BLaER1 (cell line): ENCODE measurements around the gene ANKRD11.
"Not testable (repeated sequence)": the region's sequence is repeated elsewhere in the genome, so short reads cannot be mapped to it uniquely, and the experiment has no call there.

ENCODE experiments used
- H3K27ac ChIP-seq: shearing (Covaris generic); formaldehyde crosslinking; 2 replicates; pipeline ENCODE4 v1.8.1; 2022
- H3K27me3 ChIP-seq: shearing (Covaris generic); formaldehyde crosslinking; 2 replicates; pipeline ENCODE4 v1.8.1; 2022
- H3K36me3 ChIP-seq: shearing (Covaris generic); formaldehyde crosslinking; 2 replicates; pipeline ENCODE4 v1.8.1; 2022
- H3K4me1 ChIP-seq: shearing (Covaris generic); formaldehyde crosslinking; 2 replicates; pipeline ENCODE4 v1.8.1; 2022
- H3K4me2 ChIP-seq: shearing (Covaris generic); formaldehyde crosslinking; 2 replicates; pipeline ENCODE4 v1.8.1; 2022
- H3K4me3 ChIP-seq: shearing (Covaris generic); formaldehyde crosslinking; 2 replicates; pipeline ENCODE4 v1.8.1; 2022
- H3K9ac ChIP-seq: shearing (Covaris generic); formaldehyde crosslinking; 2 replicates; pipeline ENCODE4 v1.8.1; 2022
- H3K9me3 ChIP-seq: shearing (Covaris generic); formaldehyde crosslinking; 2 replicates; pipeline ENCODE4 v1.8.1; 2022
- H4K20me1 ChIP-seq: shearing (Covaris generic); formaldehyde crosslinking; 2 replicates; pipeline ENCODE4 v1.8.1; 2022
- Cebpa-rat ChIP-seq: shearing (Covaris generic); IDR thresholded peaks from 2 replicates; pipeline ENCODE4 v1.8.1; 2022

Gene ANKRD11

GRCh38 chr16:89334050-89334449 lies 156.3 kb downstream of the ANKRD11 start:
- Histone ChIP-seq H4K20me1 (peaks cover 100% of the 10 kb centered on the region), H3K27ac (peak overlapping the region; percentile 67; the same call in 1 of the 2 replicates), H3K4me2 (peak overlapping the region; percentile 97)

GRCh38 chr16:89333401-89334001 lies 156.9 kb downstream of the ANKRD11 start:
- peaks cover 100% of the 10 kb centered on the region for H4K20me1 ChIP-seq
- peaks cover 100% of the 10 kb centered on the region for H3K4me1 ChIP-seq
- H3K36me3 ChIP-seq: not testable (repeated sequence)

More at GRCh38 chr16:89334050-89334449, 156.3 kb downstream of the ANKRD11 start:
- TF ChIP-seq Cebpa-rat: no peak
- Histone ChIP-seq H3K27me3 (no peaks in the 10 kb centered on the region), H3K36me3 (peaks cover 2% of the 10 kb centered on the region), H3K9me3 (no peaks in the 10 kb centered on the region), H3K4me1 (peaks cover 100% of the 10 kb centered on the region), H3K4me3 (no peak overlapping the region), H3K9ac (peak overlapping the region; percentile 72)

GRCh38 chr16:89332902-89333245 lies 157.5 kb downstream of the ANKRD11 start:
- Histone ChIP-seq H4K20me1 (peaks cover 100% of the 10 kb centered on the region), H3K36me3 (peaks cover 14% of the 10 kb centered on the region), H3K4me3 (no peak overlapping the region), H3K4me2 (peak overlapping the region; percentile 97), H3K9ac (peak overlapping the region; percentile 6; the same call in 1 of the 2 replicates), H3K4me1 (peaks cover 100% of the 10 kb centered on the region), H3K27ac (peak overlapping the region; percentile 54; the same call in 1 of the 2 replicates), H3K27me3 (no peaks in the 10 kb centered on the region), H3K9me3 (no peaks in the 10 kb centered on the region)
- TF ChIP-seq Cebpa-rat: no peak

More at GRCh38 chr16:89333401-89334001, 156.9 kb downstream of the ANKRD11 start:
- not testable (repeated sequence) for H3K27ac ChIP-seq, H3K9me3 ChIP-seq, H3K4me3 ChIP-seq, H3K27me3 ChIP-seq, H3K9ac ChIP-seq
- peak overlapping the region; percentile 97 for H3K4me2 ChIP-seq

GRCh38 chr16:89332243-89332901 lies 158.0 kb downstream of the ANKRD11 start:
- Histone ChIP-seq H3K4me3 (no peak overlapping the region), H3K9me3 (no peaks in the 10 kb centered on the region), H3K27ac (peak overlapping the region; percentile 54; the same call in 1 of the 2 replicates), H3K9ac (peak overlapping the region; percentile 6; the same call in 1 of the 2 replicates), H4K20me1 (peaks cover 100% of the 10 kb centered on the region), H3K4me2 (peak overlapping the region; percentile 97), H3K4me1 (peaks cover 100% of the 10 kb centered on the region), H3K36me3 (peaks cover 14% of the 10 kb centered on the region), H3K27me3 (no peaks in the 10 kb centered on the region)
- TF ChIP-seq Cebpa-rat: no peak

- peaks cover 14% of the 10 kb centered on the region for H3K36me3 ChIP-seq
- peak overlapping the region; percentile 54 for H3K27ac ChIP-seq
- no peak overlapping the region for H3K4me3 ChIP-seq
- TF ChIP-seq Cebpa-rat: no peak
- no peaks in the 10 kb centered on the region for H3K9me3 ChIP-seq
- no peak overlapping the region for H3K9ac ChIP-seq
- H3K4me2 ChIP-seq: peak overlapping the region; percentile 97
- H3K4me1 ChIP-seq: peaks cover 100% of the 10 kb centered on the region
- H4K20me1 ChIP-seq: peaks cover 100% of the 10 kb centered on the region
- no peaks in the 10 kb centered on the region for H3K27me3 ChIP-seq
Observed at GRCh38 chr16:89331371-89332109, 158.8 kb downstream of the ANKRD11 start.

- Histone ChIP-seq H3K4me2 (peak overlapping the region; percentile 97), H3K9ac (peak overlapping the region; percentile 15; the same call in 1 of the 2 replicates), H3K36me3 (peaks cover 20% of the 10 kb centered on the region), H4K20me1 (peaks cover 100% of the 10 kb centered on the region), H3K4me1 (peaks cover 100% of the 10 kb centered on the region), H3K9me3 (no peaks in the 10 kb centered on the region), H3K4me3 (no peak overlapping the region), H3K27ac (no peak overlapping the region), H3K27me3 (no peaks in the 10 kb centered on the region)
- no peak for TF ChIP-seq Cebpa-rat
Observed at GRCh38 chr16:89330177-89330856, 160.0 kb downstream of the ANKRD11 start.

GRCh38 chr16:89329830-89330176 lies 160.6 kb downstream of the ANKRD11 start:
- Histone ChIP-seq H3K4me2 (peak overlapping the region; percentile 97), H4K20me1 (peaks cover 100% of the 10 kb centered on the region), H3K36me3 (peaks cover 25% of the 10 kb centered on the region), H3K4me1 (peaks cover 100% of the 10 kb centered on the region)
- not testable (repeated sequence) for H3K9ac ChIP-seq, H3K27ac ChIP-seq, H3K4me3 ChIP-seq, H3K9me3 ChIP-seq, H3K27me3 ChIP-seq

GRCh38 chr16:89328412-89329400 lies 161.7 kb downstream of the ANKRD11 start:
- not testable (repeated sequence) for H3K27me3 ChIP-seq, H3K9ac ChIP-seq, H3K4me3 ChIP-seq, H3K9me3 ChIP-seq
- Histone ChIP-seq H3K4me2 (peak overlapping the region; percentile 47), H3K4me1 (peaks cover 100% of the 10 kb centered on the region), H4K20me1 (peaks cover 100% of the 10 kb centered on the region), H3K27ac (0 out of 2 replicates have a peak overlapping the region, but pooled peaks have one; percentile 12), H3K36me3 (peaks cover 36% of the 10 kb centered on the region)

- peak overlapping the region; percentile 67 for H3K27ac ChIP-seq
- no peaks in the 10 kb centered on the region for H3K27me3 ChIP-seq
- peak overlapping the region; percentile 31; the same call in 1 of the 2 replicates for H3K9ac ChIP-seq
- peaks cover 100% of the 10 kb centered on the region for H3K4me1 ChIP-seq
- no peak for TF ChIP-seq Cebpa-rat
- H3K4me3 ChIP-seq: no peak overlapping the region
- peak overlapping the region; percentile 76 for H3K4me2 ChIP-seq
- H3K9me3 ChIP-seq: no peaks in the 10 kb centered on the region
- H3K36me3 ChIP-seq: peaks cover 45% of the 10 kb centered on the region
- peaks cover 100% of the 10 kb centered on the region for H4K20me1 ChIP-seq
Observed at GRCh38 chr16:89326721-89327120, 163.6 kb downstream of the ANKRD11 start.
